Glutamatergic neuron (in vitro differentiated cells): ENCODE results near the gene SLC7A6. TPM values are rescaled to one million over a fixed set of nuclear protein-coding genes. Genes with fewer than 3 reads are reported as not detected.

Experiments used
- DNase-seq: peaks from one replicate; pipeline ENCODE4 v3.0.0; 2022
- H3K27ac Mint-ChIP-seq: one replicate; pipeline ENCODE4 v1.8.0; 2020; ENCODE audit warnings: mild to moderate bottlenecking, mixed read lengths, inconsistent platforms; ENCODE audit not compliant: unreplicated experiment
- H3K27me3 Mint-ChIP-seq: one replicate; pipeline ENCODE4 v1.8.0; 2020; ENCODE audit warnings: mild to moderate bottlenecking, moderate library complexity, mixed read lengths, inconsistent platforms; ENCODE audit not compliant: unreplicated experiment
- H3K36me3 Mint-ChIP-seq: one replicate; pipeline ENCODE4 v1.8.0; 2020; ENCODE audit warnings: mild to moderate bottlenecking, mixed read lengths, inconsistent platforms; ENCODE audit not compliant: unreplicated experiment
- H3K4me1 Mint-ChIP-seq: one replicate; pipeline ENCODE4 v1.8.0; 2020; ENCODE audit warnings: mild to moderate bottlenecking, low read depth, mixed read lengths, inconsistent platforms; ENCODE audit not compliant: unreplicated experiment
- H3K4me3 Mint-ChIP-seq: one replicate; pipeline ENCODE4 v1.8.0; 2020; ENCODE audit warnings: mild to moderate bottlenecking, mixed read lengths, inconsistent platforms; ENCODE audit not compliant: unreplicated experiment
- H3K9me3 Mint-ChIP-seq: one replicate; pipeline ENCODE4 v1.8.0; 2020; ENCODE audit warnings: mild to moderate bottlenecking, moderate library complexity, mixed read lengths, inconsistent platforms; ENCODE audit not compliant: unreplicated experiment
- total RNA-seq: library from RNA; stranded (reverse); fragmentation: NEBNext Ultra II Directional; extraction: Animal tissue kit (Norgen Biotek cat#: 25700); gene quantifications from one replicate; pipeline ENCODE4 v1.2.1, GENCODE V29; 2021; ENCODE audit not compliant: unreplicated experiment
- TF ChIP-seq, protein P1 (sequence below): fragments of 200-600 bp; sonication (generic); IDR thresholded peaks from one replicate; pipeline ENCODE4 v1.5.0; 2021; ENCODE audit not compliant: partially characterized antibody, unreplicated experiment

Gene SLC7A6
- total RNA-seq, 1 donor from 2014 or later, result 78.1 TPM

DNA sequence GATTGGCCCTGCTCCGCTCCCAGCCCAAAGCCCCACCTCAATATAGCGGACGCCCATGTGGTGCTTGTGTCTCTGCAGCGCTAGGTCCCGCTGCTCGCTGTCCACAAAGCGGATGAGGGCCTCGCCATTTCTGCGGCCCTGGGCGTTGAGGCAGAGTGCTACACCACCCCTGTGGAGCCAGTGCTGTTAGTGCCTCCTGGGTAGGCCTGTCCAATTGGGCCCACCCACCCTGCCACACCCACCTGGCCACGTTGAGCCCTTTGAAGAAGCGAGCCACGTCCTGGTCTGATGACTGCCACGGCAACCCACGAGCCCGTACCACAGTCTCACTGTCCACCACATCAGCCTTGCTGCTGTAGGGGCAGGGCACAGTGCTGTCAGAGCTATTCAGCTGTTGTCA lies 32.0 kb upstream of the SLC7A6 start:
- no peak for DNase-seq
- Mint-ChIP-seq H3K27me3 (peaks cover 7% of the 10 kb centered on the region), H3K4me3 (no peak overlapping the region), H3K9me3 (peaks cover 2% of the 10 kb centered on the region), H3K36me3 (no peaks in the 10 kb centered on the region), H3K27ac (no peak overlapping the region), H3K4me1 (peaks cover 10% of the 10 kb centered on the region)
- TF ChIP-seq, protein P1, sequence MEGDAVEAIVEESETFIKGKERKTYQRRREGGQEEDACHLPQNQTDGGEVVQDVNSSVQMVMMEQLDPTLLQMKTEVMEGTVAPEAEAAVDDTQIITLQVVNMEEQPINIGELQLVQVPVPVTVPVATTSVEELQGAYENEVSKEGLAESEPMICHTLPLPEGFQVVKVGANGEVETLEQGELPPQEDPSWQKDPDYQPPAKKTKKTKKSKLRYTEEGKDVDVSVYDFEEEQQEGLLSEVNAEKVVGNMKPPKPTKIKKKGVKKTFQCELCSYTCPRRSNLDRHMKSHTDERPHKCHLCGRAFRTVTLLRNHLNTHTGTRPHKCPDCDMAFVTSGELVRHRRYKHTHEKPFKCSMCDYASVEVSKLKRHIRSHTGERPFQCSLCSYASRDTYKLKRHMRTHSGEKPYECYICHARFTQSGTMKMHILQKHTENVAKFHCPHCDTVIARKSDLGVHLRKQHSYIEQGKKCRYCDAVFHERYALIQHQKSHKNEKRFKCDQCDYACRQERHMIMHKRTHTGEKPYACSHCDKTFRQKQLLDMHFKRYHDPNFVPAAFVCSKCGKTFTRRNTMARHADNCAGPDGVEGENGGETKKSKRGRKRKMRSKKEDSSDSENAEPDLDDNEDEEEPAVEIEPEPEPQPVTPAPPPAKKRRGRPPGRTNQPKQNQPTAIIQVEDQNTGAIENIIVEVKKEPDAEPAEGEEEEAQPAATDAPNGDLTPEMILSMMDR, result no peak

DNA sequence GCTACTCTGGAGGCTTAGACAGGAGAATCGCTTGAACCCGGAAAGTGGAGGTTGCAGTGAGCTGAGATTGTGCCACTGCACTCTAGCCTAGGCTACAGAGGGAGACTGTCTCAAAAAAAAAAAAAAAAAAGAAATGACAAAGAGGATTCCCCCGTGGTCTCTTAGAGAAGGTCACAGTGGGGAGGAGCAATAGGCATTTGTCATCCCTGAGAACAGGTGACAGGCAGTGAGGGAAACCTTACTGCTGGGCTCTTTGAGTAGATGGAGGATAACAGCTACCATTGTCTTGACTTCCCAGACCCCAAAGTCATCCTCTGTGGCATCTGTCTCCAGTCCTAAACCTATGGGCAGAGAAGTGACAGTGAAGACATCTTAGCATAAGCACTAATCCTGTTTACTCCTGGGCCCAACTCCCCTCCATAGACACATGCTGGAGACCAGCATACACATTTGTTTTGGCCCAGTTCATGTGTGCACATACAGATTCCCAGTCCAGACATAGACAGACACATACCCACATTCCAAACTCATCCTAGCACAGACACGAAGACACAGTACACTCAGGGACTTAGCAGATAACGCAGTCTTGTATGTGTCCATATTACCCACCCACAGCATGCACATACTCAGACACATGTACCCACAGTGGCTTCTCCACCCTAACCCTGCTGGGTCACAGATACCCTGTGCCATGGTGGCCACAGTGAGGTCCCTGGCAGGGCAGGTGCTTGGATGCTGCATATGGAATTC lies 31.1 kb upstream of the SLC7A6 start:
- no peak overlapping the region for H3K4me3 Mint-ChIP-seq
- peaks cover 8% of the 10 kb centered on the region for H3K27me3 Mint-ChIP-seq
- TF ChIP-seq, protein P1, result no peak
- H3K27ac Mint-ChIP-seq, result no peak overlapping the region
- no peaks in the 10 kb centered on the region for H3K36me3 Mint-ChIP-seq
- no peak for DNase-seq
- H3K4me1 Mint-ChIP-seq, result peaks cover 8% of the 10 kb centered on the region
- peaks cover 2% of the 10 kb centered on the region for H3K9me3 Mint-ChIP-seq

- Mint-ChIP-seq H3K9me3 (peaks cover 2% of the 10 kb centered on the region), H3K27me3 (peaks cover 8% of the 10 kb centered on the region), H3K4me3 (no peak overlapping the region), H3K36me3 (no peaks in the 10 kb centered on the region), H3K27ac (no peak overlapping the region), H3K4me1 (peaks cover 8% of the 10 kb centered on the region)
- TF ChIP-seq, protein P1, result no peak
- no peak for DNase-seq
These were observed 30.5 kb upstream of the SLC7A6 start for GRCh38 chr16:68233835-68234187.

DNA sequence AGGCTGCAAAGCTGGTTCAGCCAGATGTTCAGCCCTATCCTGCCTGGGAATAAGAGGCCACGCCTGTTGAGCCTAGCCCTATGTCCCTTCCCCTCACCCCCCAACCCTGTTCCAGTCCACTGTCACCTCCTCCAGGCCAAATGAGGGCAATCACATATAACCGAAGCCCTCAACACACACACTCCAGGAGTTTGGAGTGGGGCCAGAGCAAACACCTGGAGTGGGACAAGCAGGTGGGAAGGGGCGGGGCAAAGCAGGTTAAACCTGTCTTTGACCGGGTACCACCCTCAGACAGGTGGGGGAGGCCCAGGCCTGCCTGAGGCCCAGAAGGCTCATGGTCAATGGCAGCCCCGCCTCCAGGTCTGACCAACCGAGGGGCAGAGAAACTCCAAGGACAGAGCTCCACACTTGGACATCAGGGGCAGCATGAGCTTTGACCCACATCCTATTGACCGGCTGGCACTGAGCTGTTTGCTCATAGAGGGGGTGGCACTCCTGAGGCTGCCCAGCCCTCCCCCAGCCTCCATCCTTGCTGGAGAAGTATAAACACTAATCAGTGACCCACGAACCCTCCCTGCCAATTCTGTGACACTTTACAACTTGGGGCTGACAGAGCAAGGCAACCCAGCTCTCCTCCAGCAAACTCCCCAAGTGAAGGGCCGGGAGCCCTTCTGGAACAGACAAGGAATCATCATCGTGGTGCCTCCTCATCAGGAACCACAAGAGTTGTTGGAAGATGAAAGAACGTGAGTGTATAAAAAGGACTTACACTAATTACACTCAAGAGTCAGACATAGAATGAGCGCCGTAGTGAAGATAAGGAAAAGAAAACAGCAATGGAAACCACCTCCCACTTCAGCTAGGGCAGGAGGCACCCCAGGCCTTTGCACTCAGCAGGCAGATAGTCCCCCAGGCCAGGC lies 29.9 kb upstream of the SLC7A6 start:
- Mint-ChIP-seq H3K27ac (no peak overlapping the region), H3K9me3 (peaks cover 2% of the 10 kb centered on the region), H3K27me3 (peaks cover 8% of the 10 kb centered on the region), H3K4me1 (peaks cover 4% of the 10 kb centered on the region), H3K4me3 (peak overlapping the region; percentile 37), H3K36me3 (no peaks in the 10 kb centered on the region)
- DNase-seq, result no peak
- TF ChIP-seq, protein P1, result no peak
